Thoracic aorta (tissue), 2 donors: ENCODE measurements around the gene AFP. TPM values are rescaled to one million over a fixed set of nuclear protein-coding genes. Genes with fewer than 3 reads are reported as not detected.

Source experiments
- ATAC-seq: fragments of 150-250 bp; one replicate; pipeline ENCODE4 v1.8.0; 2017; ENCODE audit warnings: low read depth; ENCODE audit not compliant: insufficient number of reproducible peaks, low FRiP score
- DNase-seq: peaks from one replicate; pipeline ENCODE4 v3.0.0-alpha.2; 2020; ENCODE audit warnings: low spot score
- H3K27ac ChIP-seq, 2 donors: fragments of 200-600 bp; sonication (generic); 1 replicate in 1 of 2; 2 replicates in 1 of 2; pipeline ENCODE4 v1.5.1; 2016; ENCODE audit warnings: mild to moderate bottlenecking in 2 of 2, moderate library complexity in 2 of 2
- H3K27me3 ChIP-seq: fragments of 200-600 bp; sonication (generic); replicated peaks from 2 replicates; pipeline ENCODE4 v1.6.0; 2016; ENCODE audit warnings: mild to moderate bottlenecking; ENCODE audit not compliant: insufficient read depth
- H3K36me3 ChIP-seq: fragments of 200-600 bp; sonication (generic); one replicate; pipeline ENCODE4 v1.5.1; 2016
- H3K4me1 ChIP-seq, 2 donors: fragments of 200-600 bp; sonication (generic); 1 replicate in 1 of 2; 2 replicates in 1 of 2; pipeline versions ENCODE4 v1.5.1 to v1.6.0; 2016; ENCODE audit warnings: low read depth in 2 of 2, mild to moderate bottlenecking in 1 of 2; ENCODE audit not compliant: control insufficient read depth in 1 of 2
- H3K4me3 ChIP-seq: fragments of 200-600 bp; sonication (generic); 2 replicates; pipeline ENCODE4 v1.5.1; 2016; ENCODE audit warnings: mild to moderate bottlenecking
- H3K9me3 ChIP-seq: fragments of 200-600 bp; sonication (generic); 2 replicates; pipeline ENCODE4 v1.5.1; 2016
- CTCF ChIP-seq: fragments of 200-600 bp; sonication (generic); IDR thresholded peaks from one replicate; pipeline ENCODE4 v1.5.1; 2019; ENCODE audit warnings: antibody characterized with exemption
- total RNA-seq, 2 donors: library from RNA; depleted of rRNA; stranded (reverse); fragments of >200 nt; gene quantifications; one replicate each; pipeline versions ENCODE4 v1.1.0 to v1.2.3, GENCODE V29; 2016

The AFP gene
- total RNA-seq, 2 donors from 2014 or later, result not detected

GRCh38 chr4:73438582-73439215 lies 2.7 kb downstream of the AFP start:
- no peak for ATAC-seq
- H3K9me3 ChIP-seq, result no peaks in the 10 kb centered on the region
- H3K4me3 ChIP-seq, result no peak overlapping the region
- no peak for TF ChIP-seq CTCF
- no peaks in the 10 kb centered on the region for H3K36me3 ChIP-seq
- no peaks in the 10 kb centered on the region for H3K27me3 ChIP-seq
- H3K27ac ChIP-seq, result no peak overlapping the region
- H3K4me1 ChIP-seq, result no peaks in the 10 kb centered on the region
- no peak for DNase-seq

- TF ChIP-seq CTCF, result no peak
- no peak overlapping the region for H3K4me3 ChIP-seq
- DNase-seq (no peak), ATAC-seq (no peak)
- no peak overlapping the region for H3K27ac ChIP-seq
- H3K4me1 ChIP-seq, result no peaks in the 10 kb centered on the region
- no peaks in the 10 kb centered on the region for H3K27me3 ChIP-seq
- no peaks in the 10 kb centered on the region for H3K36me3 ChIP-seq
- no peaks in the 10 kb centered on the region for H3K9me3 ChIP-seq
These were observed 3.4 kb downstream of the AFP start for GRCh38 chr4:73439445-73439844.

GRCh38 chr4:73439991-73440390 lies 4.0 kb downstream of the AFP start:
- Histone ChIP-seq H3K27ac (no peak overlapping the region), H3K36me3 (no peaks in the 10 kb centered on the region), H3K9me3 (no peaks in the 10 kb centered on the region), H3K4me1 (no peaks in the 10 kb centered on the region), H3K4me3 (no peak overlapping the region), H3K27me3 (no peaks in the 10 kb centered on the region)
- DNase-seq, result no peak
- ATAC-seq, result no peak
- TF ChIP-seq CTCF, result no peak

- Histone ChIP-seq H3K4me3 (no peak overlapping the region), H3K9me3 (no peaks in the 10 kb centered on the region), H3K27ac (no peak overlapping the region), H3K4me1 (no peaks in the 10 kb centered on the region), H3K27me3 (no peaks in the 10 kb centered on the region), H3K36me3 (no peaks in the 10 kb centered on the region)
- DNase-seq (no peak), ATAC-seq (no peak)
- no peak for TF ChIP-seq CTCF
These were observed 4.6 kb downstream of the AFP start for GRCh38 chr4:73440653-73441052.

GRCh38 chr4:73442275-73442674 lies 6.3 kb downstream of the AFP start:
- no peaks in the 10 kb centered on the region for H3K4me1 ChIP-seq
- no peaks in the 10 kb centered on the region for H3K36me3 ChIP-seq
- no peaks in the 10 kb centered on the region for H3K27me3 ChIP-seq
- DNase-seq (no peak), ATAC-seq (no peak)
- H3K27ac ChIP-seq, result no peak overlapping the region
- H3K4me3 ChIP-seq, result no peak overlapping the region
- no peaks in the 10 kb centered on the region for H3K9me3 ChIP-seq
- TF ChIP-seq CTCF, result no peak
